T-cell (primary cell): ENCODE data around the gene SMAD3. TPM values are rescaled to one million over a fixed set of nuclear protein-coding genes. Genes with fewer than 3 reads are reported as not detected.

ENCODE experiments used
- ATAC-seq, 4 experiments: fragments of 200-7000 bp in 3 of 4; fragments of 150-1000 bp in 1 of 4; cut with Tn5 transposase; replicated peaks in 1 of 4; 1 replicate in 3 of 4; 2 replicates in 1 of 4; pipeline ENCODE4 v1.10.0; 2021; ENCODE audit warnings: moderate library complexity in 3 of 4, mild to moderate bottlenecking in 2 of 4, moderate number of reproducible peaks in 1 of 4
- CTCF ChIA-PET, 2 donors: fragments of 300-600 bp; sonication (Branson Sonifier 250); formaldehyde crosslinking; loops; one replicate each; lab custom pipeline; 2022; ENCODE audit warnings: antibody characterized with exemption in 2 of 2; lab: Charles Lee
- POLR2A ChIA-PET, 2 donors: fragments of 300-600 bp; sonication (Branson Sonifier 250); formaldehyde crosslinking; loops; one replicate each; lab custom pipeline; 2022; ENCODE audit warnings: antibody characterized with exemption in 2 of 2; lab: Charles Lee
- DNase-seq, 35 experiments: peaks; one replicate each; pipeline versions ENCODE4 v3.0.0 to v3.0.0-alpha.2; 2013 to 2023
- H3K27ac ChIP-seq: one replicate; pipeline ENCODE4 v1.5.1; 2013; ENCODE audit warnings: low read length
- H3K27me3 ChIP-seq, 2 experiments: replicated peaks in 1 of 2; 1 replicate in 1 of 2; 2 replicates in 1 of 2; pipeline versions ENCODE4 v1.6.1 to v1.7.0; 2013; ENCODE audit warnings: low read length in 1 of 2, mixed read lengths in 1 of 2; ENCODE audit not compliant: control insufficient read depth in 2 of 2, insufficient read depth in 2 of 2; ENCODE audit errors: extremely low read depth in 1 of 2
- H3K36me3 ChIP-seq, 2 donors: 1 replicate in 1 of 2; 2 replicates in 1 of 2; pipeline versions ENCODE4 v1.6.1 to v1.7.0; 2013; ENCODE audit warnings: low read length in 1 of 2; ENCODE audit not compliant: control insufficient read depth in 2 of 2, insufficient read depth in 1 of 2; ENCODE audit errors: extremely low read depth in 1 of 2
- H3K4me1 ChIP-seq, 2 experiments: 1 replicate in 1 of 2; 2 replicates in 1 of 2; pipeline versions ENCODE4 v1.6.1 to v1.7.0; 2013; ENCODE audit warnings: low read length in 2 of 2, mixed read lengths in 1 of 2; ENCODE audit not compliant: insufficient read depth in 2 of 2, control insufficient read depth in 1 of 2; ENCODE audit errors: extremely low read depth in 1 of 2
- H3K4me3 ChIP-seq, 2 donors: 1 replicate in 1 of 2; 2 replicates in 1 of 2; pipeline versions ENCODE4 v1.5.1 to v1.7.0; 2013; ENCODE audit warnings: mild to moderate bottlenecking in 2 of 2, low read length in 1 of 2, moderate library complexity in 1 of 2; ENCODE audit not compliant: control insufficient read depth in 1 of 2; ENCODE audit errors: extremely low read depth in 1 of 2
- H3K9me3 ChIP-seq: 2 replicates; pipeline ENCODE4 v1.7.0; 2013
- H3K27ac Mint-ChIP-seq, 2 donors: one replicate each; pipeline ENCODE4 v1.8.0; 2020 to 2021; ENCODE audit warnings: mild to moderate bottlenecking in 2 of 2, mixed read lengths in 2 of 2
- H3K27me3 Mint-ChIP-seq, 2 donors: one replicate each; pipeline ENCODE4 v1.8.0; 2021 to 2022; ENCODE audit warnings: mixed read lengths in 2 of 2
- H3K36me3 Mint-ChIP-seq: one replicate; pipeline ENCODE4 v1.8.0; 2021; ENCODE audit warnings: mixed read lengths
- H3K4me1 Mint-ChIP-seq, 3 donors: one replicate each; pipeline ENCODE4 v1.8.0; 2020 to 2022; ENCODE audit warnings: mixed read lengths in 3 of 3, mild to moderate bottlenecking in 1 of 3
- H3K4me3 Mint-ChIP-seq, 3 donors: one replicate each; pipeline ENCODE4 v1.8.0; 2020 to 2022; ENCODE audit warnings: mild to moderate bottlenecking in 3 of 3, mixed read lengths in 3 of 3, moderate library complexity in 3 of 3
- H3K9me3 Mint-ChIP-seq, 3 donors: one replicate each; pipeline ENCODE4 v1.8.0; 2020 to 2022; ENCODE audit warnings: mixed read lengths in 3 of 3
- WGBS: methylation state at CpG from one replicate; pipeline ENCODE4 v1.1.5; 2013; ENCODE audit warnings: missing lambda C conversion rate; ENCODE audit not compliant: insufficient coverage; 5-methylcytosine and 5-hydroxymethylcytosine counted together
- total RNA-seq, 35 experiments: library from RNA in 6 of 35; stranded (reverse) in 6 of 35; fragments of 120-200 nt in 1 of 35; gene quantifications; one replicate each; pipeline versions ENCODE4 v1.2.1 to v1.2.4 and lab custom pipeline; 2013 to 2026

The SMAD3 gene
- total RNA-seq, 5 donors from 2014 or later (not counting 1 experiment from before 2014, with no cell fraction given): 55.4 to 159 (median 110) TPM

DNA sequence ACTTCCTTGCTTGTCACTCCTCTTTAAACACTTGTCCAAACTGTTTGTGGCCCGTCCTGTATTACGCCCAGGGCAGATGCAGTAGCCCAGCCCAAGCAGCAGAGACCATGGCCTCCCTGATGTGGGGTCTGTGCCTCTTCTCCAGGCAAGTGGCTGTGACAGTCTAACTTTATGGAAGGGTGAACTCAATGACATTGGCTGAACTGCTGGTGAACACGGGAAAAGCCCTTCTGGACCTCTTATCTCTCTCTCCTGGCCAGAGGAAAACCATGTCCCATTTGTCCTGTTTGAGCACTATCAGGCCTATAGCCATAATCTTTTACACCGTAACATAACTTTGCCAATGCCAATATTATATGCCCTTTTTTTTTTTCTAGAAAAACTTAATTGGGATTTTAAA is 67.6 kb downstream of the SMAD3 start:
- Histone ChIP-seq H3K36me3 (no peaks in the 10 kb centered on the region), H3K27ac (peak overlapping the region; percentile 91), H3K9me3 (no peaks in the 10 kb centered on the region), H3K4me1 (peaks cover 21 to 76% of the 10 kb centered on the region in 2 experiments), H3K4me3 (no peak overlapping the region), H3K27me3 (no peaks in the 10 kb centered on the region)
- H3K36me3 Mint-ChIP-seq: peaks cover 7% of the 10 kb centered on the region
- H3K27me3 Mint-ChIP-seq: no peaks in the 10 kb centered on the region
- peak overlapping the region in 1 of 3 donors; percentile 79 for H3K4me3 Mint-ChIP-seq
- CTCF ChIA-PET: no interaction called here
- WGBS: no CpG with 5 or more reads among the region's 4 CpGs
- POLR2A ChIA-PET: no interaction called here
- H3K9me3 Mint-ChIP-seq: no peaks in the 10 kb centered on the region
- peaks cover 80 to 96% (median 93%) of the 10 kb centered on the region in 3 donors for H3K4me1 Mint-ChIP-seq
- H3K27ac Mint-ChIP-seq: peak overlapping the region; percentile 95 to 99
- no peak for DNase-seq
- ATAC-seq: no peak

DNA sequence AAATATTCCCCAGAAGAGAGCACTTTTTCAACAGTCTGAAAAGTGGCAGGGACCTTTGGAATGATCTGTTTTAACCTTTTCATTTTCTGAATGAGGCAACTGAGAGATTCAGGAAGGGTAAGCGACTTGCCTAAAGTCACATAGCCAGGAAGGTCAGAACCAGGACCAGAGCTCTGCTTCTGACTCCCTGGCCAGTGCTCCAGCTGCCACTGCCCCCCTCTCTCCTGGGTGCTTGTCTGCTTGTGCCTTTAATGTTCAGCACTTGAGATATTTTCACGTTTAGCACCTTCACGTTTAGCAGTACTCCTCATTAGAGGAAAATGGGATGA is 68.3 kb downstream of the SMAD3 start:
- H3K4me3 Mint-ChIP-seq: peak overlapping the region; percentile 74 to 79 (median 77)
- H3K4me3 ChIP-seq: peak overlapping the region; percentile 10 to 34
- peak overlapping the region; percentile 95 to 99 for H3K27ac Mint-ChIP-seq

DNA sequence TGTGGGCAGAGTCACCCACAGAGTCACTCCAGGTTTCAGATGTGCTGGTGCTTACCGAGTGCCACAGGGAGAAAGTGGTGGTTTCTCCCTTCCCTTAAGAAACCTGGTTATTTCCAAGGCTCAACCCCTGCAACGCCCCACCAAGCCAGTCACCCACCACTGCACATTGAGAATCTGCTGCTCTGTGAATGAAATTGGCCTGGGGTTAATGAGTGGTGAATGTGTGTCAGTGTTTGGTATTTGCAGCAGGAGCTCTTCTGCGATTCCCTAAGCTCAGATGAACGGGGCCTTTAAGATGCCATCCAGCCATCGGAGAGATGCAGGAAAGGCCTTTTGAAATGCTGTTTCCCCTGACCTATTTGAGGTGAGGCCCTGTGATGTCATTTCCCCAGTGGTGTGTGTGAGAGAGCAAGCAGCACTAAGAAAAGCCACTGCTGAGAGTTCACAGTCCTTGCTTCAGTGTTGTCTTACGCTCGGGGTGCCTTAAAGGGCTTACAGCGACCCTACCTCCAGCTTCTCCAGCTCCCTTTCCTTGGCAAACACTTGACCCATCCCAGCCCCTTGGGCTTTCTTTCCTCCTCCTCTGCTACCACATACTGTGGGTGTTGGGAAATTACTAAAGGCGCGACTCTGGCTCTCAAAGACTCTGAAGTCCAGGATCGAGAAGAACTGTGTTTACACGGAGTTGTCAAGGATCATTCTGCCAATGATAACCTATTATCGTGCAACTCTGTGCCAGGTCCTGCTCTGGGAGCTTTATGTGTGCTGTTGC is 68.9 kb downstream of the SMAD3 start:
- 4% methylated on average over 10 of the region's 13 CpGs for WGBS
- Mint-ChIP-seq H3K27ac (peak overlapping the region; percentile 95 to 99), H3K4me1 (peaks cover 82 to 97% (median 94%) of the 10 kb centered on the region in 3 donors), H3K9me3 (no peaks in the 10 kb centered on the region), H3K4me3 (peak overlapping the region; percentile 74 to 79 (median 77)), H3K36me3 (peaks cover 7% of the 10 kb centered on the region), H3K27me3 (no peaks in the 10 kb centered on the region)
- H3K27me3 ChIP-seq: no peaks in the 10 kb centered on the region
- ATAC-seq (peak; percentile 95 to 98 (median 98)), DNase-seq (peak; percentile 26 to 90 (median 72))
- peak overlapping the region; percentile 33 to 34 for H3K4me3 ChIP-seq
- H3K27ac ChIP-seq: peak overlapping the region; percentile 91
- CTCF ChIA-PET: interaction anchor here in 1 of 2 donors (1.0 to 1.2 kb wide), 3 partner anchors 12 to 51 kb away, joined by 3 to 4 read pairs (median 4); no protein-coding TSS in a partner anchor
- H3K4me1 ChIP-seq: peaks cover 21 to 85% of the 10 kb centered on the region in 2 experiments
- no peaks in the 10 kb centered on the region for H3K36me3 ChIP-seq
- H3K9me3 ChIP-seq: no peaks in the 10 kb centered on the region
- POLR2A ChIA-PET: interaction anchor here in 1 of 2 donors (0.6 kb wide), 1 partner anchor 13 kb away, joined by 3 read pairs; no protein-coding TSS in a partner anchor

More for the DNA sequence above, 68.3 kb downstream of the SMAD3 start:
- Histone ChIP-seq H3K27me3 (no peaks in the 10 kb centered on the region), H3K36me3 (no peaks in the 10 kb centered on the region), H3K9me3 (no peaks in the 10 kb centered on the region), H3K27ac (peak overlapping the region; percentile 91), H3K4me1 (peaks cover 21 to 79% of the 10 kb centered on the region in 2 experiments)
- DNase-seq (peak in 1 of 35 experiments; percentile 12), ATAC-seq (peak in 1 of 4 experiments; percentile 4)
- no peaks in the 10 kb centered on the region for H3K9me3 Mint-ChIP-seq
- 83% methylated on average over 1 of the region's 3 CpGs for WGBS
- no peaks in the 10 kb centered on the region for H3K27me3 Mint-ChIP-seq
- H3K36me3 Mint-ChIP-seq: peaks cover 7% of the 10 kb centered on the region
- ChIA-PET POLR2A (interaction anchor here in 1 of 2 donors (0.6 kb wide), 1 partner anchor 13 kb away, joined by 3 read pairs; no protein-coding TSS in a partner anchor), CTCF (interaction anchor here in 1 of 2 donors (1.0 kb wide), 1 partner anchor 51 kb away, joined by 3 read pairs; no protein-coding TSS in a partner anchor)
- H3K4me1 Mint-ChIP-seq: peaks cover 84 to 97% (median 93%) of the 10 kb centered on the region in 3 donors

DNA sequence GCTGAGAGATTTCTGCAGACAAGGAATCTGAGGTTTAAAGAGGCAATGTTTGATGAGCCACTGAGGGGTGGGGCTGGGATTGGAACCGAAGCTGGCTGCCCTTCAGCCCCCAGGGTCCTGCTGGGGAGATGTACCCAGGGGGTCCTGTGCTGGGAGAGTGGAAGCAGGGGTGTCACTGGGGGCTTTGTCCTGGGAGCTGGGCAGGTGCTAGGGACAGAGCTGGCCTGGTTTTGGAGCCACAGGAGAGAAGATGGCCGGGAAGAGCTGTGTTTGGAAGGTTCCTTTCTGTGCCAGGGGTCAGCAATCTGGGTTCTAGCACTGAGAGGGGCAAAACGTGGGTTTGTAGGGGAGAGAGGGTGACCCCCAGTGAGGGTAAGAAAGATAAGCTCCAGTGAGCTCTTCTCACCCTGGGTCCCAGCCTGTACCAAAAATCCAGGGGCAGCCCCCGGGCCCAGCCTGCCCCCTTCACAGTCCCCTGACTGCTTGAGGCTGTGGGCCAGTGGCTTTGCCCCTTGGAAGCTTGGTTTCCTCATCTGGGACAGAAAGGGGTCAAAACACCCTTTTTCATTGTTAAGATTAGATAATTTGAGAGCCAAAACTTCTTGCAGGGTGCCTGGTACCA is 69.6 kb downstream of the SMAD3 start:
- Mint-ChIP-seq H3K4me3 (peak overlapping the region; percentile 74 to 79 (median 77)), H3K36me3 (peaks cover 7% of the 10 kb centered on the region), H3K27ac (peak overlapping the region; percentile 95 to 99), H3K4me1 (peaks cover 87 to 98% (median 94%) of the 10 kb centered on the region in 3 donors), H3K9me3 (no peaks in the 10 kb centered on the region), H3K27me3 (no peaks in the 10 kb centered on the region)
- ChIA-PET POLR2A (no interaction called here), CTCF (interaction anchor here in 1 of 2 donors (1.0 to 1.2 kb wide), 2 partner anchors 13 to 18 kb away, joined by 4 read pairs; no protein-coding TSS in a partner anchor)
- ATAC-seq (peak in 2 of 4 experiments; percentile 5 to 22), DNase-seq (peak in 3 of 35 experiments; percentile 13 to 23 (median 15))
- Histone ChIP-seq H3K4me1 (peaks cover 21 to 91% of the 10 kb centered on the region in 2 experiments), H3K9me3 (no peaks in the 10 kb centered on the region), H3K36me3 (no peaks in the 10 kb centered on the region), H3K4me3 (peak overlapping the region; percentile 33 to 34), H3K27me3 (no peaks in the 10 kb centered on the region), H3K27ac (peak overlapping the region; percentile 91)
- WGBS: 42% methylated on average over 3 of the region's 4 CpGs

DNA sequence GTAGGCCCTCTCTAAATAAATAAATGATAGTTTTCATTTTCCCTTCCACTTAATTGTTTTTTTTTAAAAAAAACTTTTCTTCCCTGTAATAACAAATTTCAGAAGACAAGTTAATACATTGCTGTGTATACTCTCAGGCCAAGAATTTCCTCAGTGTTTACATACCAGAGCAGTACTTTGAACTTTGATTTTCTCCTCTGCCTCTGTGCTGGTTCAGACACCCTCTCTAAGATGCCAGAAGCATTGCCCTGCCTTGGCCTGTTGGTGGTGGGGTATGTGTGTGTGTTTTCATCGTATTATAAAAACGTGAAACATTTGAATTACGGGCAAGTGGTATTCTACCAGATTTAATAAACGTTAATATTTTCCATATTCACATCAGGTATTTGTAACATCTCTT is 70.1 kb downstream of the SMAD3 start:
- H3K4me3 ChIP-seq: no peak overlapping the region
- peak overlapping the region; percentile 95 to 99 for H3K27ac Mint-ChIP-seq
- peaks cover 87 to 98% (median 94%) of the 10 kb centered on the region in 3 donors for H3K4me1 Mint-ChIP-seq
- H3K36me3 Mint-ChIP-seq: peaks cover 9% of the 10 kb centered on the region
- no CpG with 5 or more reads among the region's 4 CpGs for WGBS
- CTCF ChIA-PET: interaction anchor here in 1 of 2 donors (1.0 kb wide), 1 partner anchor 19 kb away, joined by 4 read pairs; no protein-coding TSS in a partner anchor
- no peaks in the 10 kb centered on the region for H3K27me3 Mint-ChIP-seq
- peak overlapping the region in 2 of 3 donors; percentile 41 to 79 for H3K4me3 Mint-ChIP-seq
- H3K27ac ChIP-seq: peak overlapping the region; percentile 91
- no peaks in the 10 kb centered on the region for H3K9me3 ChIP-seq
- DNase-seq (peak in 1 of 35 experiments; percentile 28), ATAC-seq (no peak)
- POLR2A ChIA-PET: no interaction called here
- no peaks in the 10 kb centered on the region for H3K27me3 ChIP-seq
- no peaks in the 10 kb centered on the region for H3K9me3 Mint-ChIP-seq
- no peaks in the 10 kb centered on the region for H3K36me3 ChIP-seq
- H3K4me1 ChIP-seq: peaks cover 21 to 91% of the 10 kb centered on the region in 2 experiments

DNA sequence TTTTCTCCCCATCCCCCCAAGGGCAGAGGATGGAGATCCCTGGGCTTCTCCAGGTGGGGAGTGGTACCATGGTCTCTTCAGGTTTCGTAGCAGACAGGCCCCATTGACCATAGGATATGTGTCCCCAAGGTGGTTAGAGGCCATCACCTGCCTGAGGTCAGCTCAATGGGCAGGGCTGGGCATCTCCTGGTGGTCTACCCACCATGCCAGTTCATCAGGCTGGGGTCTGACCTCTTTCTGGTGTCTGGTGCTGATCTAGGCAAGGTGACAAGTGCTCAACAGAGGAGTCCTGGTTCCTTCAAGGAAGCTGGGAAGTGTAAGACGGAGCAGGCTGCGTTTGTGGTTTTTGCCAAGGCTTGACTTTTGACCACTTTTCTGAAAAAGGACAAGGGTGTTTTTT is 71.4 kb downstream of the SMAD3 start:
- H3K4me3 ChIP-seq: no peak overlapping the region
- H3K27me3 Mint-ChIP-seq: no peaks in the 10 kb centered on the region
- POLR2A ChIA-PET: no interaction called here
- CTCF ChIA-PET: no interaction called here
- no peaks in the 10 kb centered on the region for H3K27me3 ChIP-seq
- H3K9me3 Mint-ChIP-seq: no peaks in the 10 kb centered on the region
- H3K4me1 ChIP-seq: peaks cover 21 to 88% of the 10 kb centered on the region in 2 experiments
- H3K9me3 ChIP-seq: no peaks in the 10 kb centered on the region
- H3K36me3 Mint-ChIP-seq: peaks cover 11% of the 10 kb centered on the region
- peak overlapping the region in 1 of 3 donors; percentile 34 for H3K4me3 Mint-ChIP-seq
- ATAC-seq (no peak), DNase-seq (no peak)
- H3K27ac Mint-ChIP-seq: peak overlapping the region; percentile 86 to 99
- 73% methylated on average over 2 of the region's 3 CpGs for WGBS
- peaks cover 81 to 98% (median 93%) of the 10 kb centered on the region in 3 donors for H3K4me1 Mint-ChIP-seq
- H3K27ac ChIP-seq: peak overlapping the region; percentile 64
- H3K36me3 ChIP-seq: no peaks in the 10 kb centered on the region
